GM21526 (cell line): ENCODE data around the gene LRRC4C.

ENCODE experiments used
- ATAC-seq: cut with Tn5 transposase; IDR thresholded peaks from one replicate; pipeline ENCODE4 v1.9.1; 2021; ENCODE audit warnings: moderate library complexity; ENCODE audit not compliant: unreplicated experiment, low FRiP score

LRRC4C gene

GRCh38 chr11:40401132-40401853 lies 1058.2 kb downstream of the LRRC4C start:
- ATAC-seq = no peak

GRCh38 chr11:40397141-40397540 lies 1062.3 kb downstream of the LRRC4C start:
- no peak for ATAC-seq

- no peak for ATAC-seq
Observed at GRCh38 chr11:40393511-40393910, 1065.9 kb downstream of the LRRC4C start.

- ATAC-seq = no peak
Observed at GRCh38 chr11:40391679-40392078, 1067.8 kb downstream of the LRRC4C start.

- ATAC-seq = no peak
Observed at GRCh38 chr11:40388097-40388818, 1071.2 kb downstream of the LRRC4C start.

GRCh38 chr11:40387240-40387980 lies 1072.0 kb downstream of the LRRC4C start:
- no peak for ATAC-seq

- no peak for ATAC-seq
Observed at GRCh38 chr11:40384991-40385390, 1074.5 kb downstream of the LRRC4C start.

DNA sequence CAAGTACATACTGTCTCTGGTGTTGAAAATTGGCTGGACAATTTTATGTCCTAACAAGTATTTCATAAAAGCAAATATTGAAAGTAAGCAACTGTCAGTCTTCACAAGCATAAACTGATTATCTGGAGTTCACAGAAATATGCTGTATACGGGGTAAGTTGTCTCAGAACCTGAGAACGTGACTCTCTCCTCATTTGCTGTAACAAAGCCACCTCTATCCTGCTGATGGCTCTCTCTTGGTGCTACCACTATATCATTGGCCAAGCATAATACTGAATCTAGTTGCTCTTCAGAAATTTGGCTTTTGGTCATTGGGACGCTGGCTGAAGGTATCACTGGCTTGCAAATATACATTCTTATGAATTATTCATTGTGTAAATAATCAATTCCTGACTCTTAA lies 1078.0 kb downstream of the LRRC4C start:
- ATAC-seq = no peak

DNA sequence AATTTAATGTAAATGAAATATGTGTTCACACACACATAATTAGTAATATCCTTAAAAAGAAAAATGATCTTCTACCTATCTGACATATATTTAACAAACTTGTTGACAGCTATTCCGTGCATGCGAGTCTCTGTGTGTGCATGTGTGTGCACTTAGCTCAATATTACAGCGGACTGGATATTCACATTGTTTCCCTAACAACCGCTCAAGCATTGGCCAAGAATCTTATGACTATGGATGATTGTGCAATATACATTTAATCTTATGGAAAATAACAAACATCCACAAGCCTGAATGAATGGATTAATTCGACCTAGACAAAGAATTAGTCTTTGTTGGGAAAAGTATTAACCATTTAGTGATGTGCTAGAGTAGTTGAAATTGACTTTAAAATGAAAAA lies 1078.6 kb downstream of the LRRC4C start:
- ATAC-seq = no peak

GRCh38 chr11:40376331-40376730 lies 1083.1 kb downstream of the LRRC4C start:
- ATAC-seq = no peak

DNA sequence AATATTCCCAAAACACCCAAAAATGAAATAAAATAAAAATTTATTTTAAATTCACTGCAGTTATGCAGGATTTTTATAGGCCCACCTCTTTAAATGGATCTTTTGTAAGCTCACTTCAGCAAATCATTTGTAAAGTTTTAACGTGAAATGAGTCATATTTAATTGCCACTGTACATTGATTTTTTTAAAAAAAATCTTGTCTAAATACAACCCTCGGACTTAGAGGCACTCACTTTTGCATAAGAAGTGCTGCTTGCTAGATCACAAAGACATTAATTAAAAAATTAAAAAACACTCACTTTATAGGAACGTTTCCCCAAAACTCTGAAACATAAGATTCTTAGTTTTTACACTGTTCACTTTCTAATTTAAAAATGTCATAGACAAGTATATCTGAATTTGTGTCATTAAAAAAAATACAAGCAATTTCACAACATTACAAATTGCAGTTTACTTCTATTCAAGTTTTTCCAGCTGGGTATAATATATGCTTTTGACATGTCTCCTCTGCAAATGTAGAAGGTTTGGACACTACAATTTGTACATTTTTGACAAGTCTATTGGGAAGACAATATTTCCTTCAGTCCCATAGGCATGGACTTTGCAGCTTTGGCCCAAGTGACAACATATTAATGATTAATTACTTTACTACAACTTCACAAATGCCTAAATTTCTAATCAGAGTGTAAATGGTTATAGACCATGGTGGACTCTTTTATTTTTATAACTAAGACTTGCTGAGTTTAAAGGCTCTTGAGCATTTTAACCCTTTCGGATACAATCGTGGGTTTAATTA lies 1088.4 kb downstream of the LRRC4C start:
- no peak for ATAC-seq

DNA sequence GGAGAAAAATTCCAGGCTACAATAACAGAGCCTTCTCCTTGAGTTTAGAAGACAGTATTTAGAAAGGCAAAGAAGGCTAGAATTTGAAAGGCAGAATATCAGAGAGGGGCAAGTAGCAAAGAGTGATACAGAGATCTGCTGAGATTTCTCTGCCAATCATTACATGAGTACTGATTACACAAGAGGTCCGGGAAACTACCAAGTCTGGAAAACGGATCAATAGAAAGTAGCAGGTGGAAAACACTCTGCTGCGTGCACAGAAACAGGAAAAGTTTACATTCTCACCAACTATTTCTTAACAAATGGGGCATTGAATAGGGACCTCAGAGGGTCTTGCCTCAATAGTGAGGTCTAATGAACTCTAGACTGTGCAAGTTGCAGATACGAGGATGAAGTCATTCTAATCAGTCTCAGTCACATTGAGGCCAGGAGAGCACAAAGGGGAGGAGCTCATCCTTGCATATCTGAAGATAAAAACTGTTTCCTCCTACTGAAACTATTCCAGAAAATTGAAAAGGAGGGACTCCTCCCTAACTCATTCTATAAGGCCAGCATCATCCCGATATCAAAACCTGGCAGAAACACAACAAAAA lies 1099.2 kb downstream of the LRRC4C start:
- ATAC-seq = no peak

DNA sequence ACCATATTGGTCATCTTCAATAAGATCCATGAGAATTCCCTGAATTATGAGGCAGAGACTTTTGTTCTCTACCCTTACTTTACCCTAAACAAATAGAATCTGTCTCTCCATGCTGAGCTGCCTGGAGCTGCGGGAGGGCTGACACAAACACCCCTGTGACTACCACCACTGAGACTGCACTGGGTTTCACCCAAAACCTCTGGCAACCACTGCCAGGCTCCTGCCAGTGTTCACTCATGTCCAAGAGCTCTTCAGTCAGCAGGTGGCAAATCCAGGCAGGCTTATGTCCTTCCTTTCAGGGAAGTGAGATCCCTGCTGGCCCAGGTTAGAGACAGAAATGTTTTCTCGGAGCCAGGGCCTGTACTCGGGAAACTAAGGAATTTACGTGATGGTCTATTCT lies 1105.3 kb downstream of the LRRC4C start:
- no peak for ATAC-seq

GRCh38 chr11:40340911-40341310 lies 1118.5 kb downstream of the LRRC4C start:
- ATAC-seq = no peak

- ATAC-seq = no peak
Observed at GRCh38 chr11:40338739-40339138, 1120.7 kb downstream of the LRRC4C start.

GRCh38 chr11:40338062-40338461 lies 1121.4 kb downstream of the LRRC4C start:
- ATAC-seq = no peak

GRCh38 chr11:40337118-40337517 lies 1122.3 kb downstream of the LRRC4C start:
- ATAC-seq = no peak

DNA sequence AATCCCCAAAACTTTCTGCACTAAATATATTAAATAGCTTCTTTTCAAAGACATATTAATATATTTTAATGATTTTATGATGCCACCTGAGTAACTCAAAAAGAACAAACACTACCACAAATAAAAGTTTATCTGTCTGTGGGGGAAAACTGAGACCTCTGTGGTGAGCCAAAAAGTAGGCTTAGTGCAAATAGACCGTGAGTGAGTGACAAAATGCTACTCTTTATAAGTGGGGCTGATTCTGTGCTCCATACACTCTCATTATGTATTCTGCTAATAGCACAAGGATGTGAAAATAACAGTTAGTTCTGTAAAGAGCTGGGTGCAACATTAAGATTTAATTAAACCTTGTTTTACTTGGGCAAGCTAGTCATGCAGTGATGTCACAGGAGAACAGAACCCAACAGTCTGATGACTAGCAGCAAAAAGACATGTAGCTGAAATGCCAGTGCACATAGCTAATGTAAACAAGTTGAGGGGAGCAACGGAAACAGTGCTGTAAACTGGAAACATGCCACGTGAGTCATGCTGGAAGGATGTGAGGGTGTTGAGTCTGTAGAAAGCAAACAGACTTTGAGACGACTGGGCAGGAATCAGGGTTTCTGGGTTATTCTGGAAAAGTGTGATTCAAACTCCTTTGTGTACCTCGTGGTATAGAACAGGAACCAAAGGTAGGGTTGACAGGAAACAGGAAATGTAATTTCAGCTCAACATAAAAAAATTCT lies 1130.4 kb downstream of the LRRC4C start:
- ATAC-seq = no peak

GRCh38 chr11:40323241-40323640 lies 1136.2 kb downstream of the LRRC4C start:
- no peak for ATAC-seq

DNA sequence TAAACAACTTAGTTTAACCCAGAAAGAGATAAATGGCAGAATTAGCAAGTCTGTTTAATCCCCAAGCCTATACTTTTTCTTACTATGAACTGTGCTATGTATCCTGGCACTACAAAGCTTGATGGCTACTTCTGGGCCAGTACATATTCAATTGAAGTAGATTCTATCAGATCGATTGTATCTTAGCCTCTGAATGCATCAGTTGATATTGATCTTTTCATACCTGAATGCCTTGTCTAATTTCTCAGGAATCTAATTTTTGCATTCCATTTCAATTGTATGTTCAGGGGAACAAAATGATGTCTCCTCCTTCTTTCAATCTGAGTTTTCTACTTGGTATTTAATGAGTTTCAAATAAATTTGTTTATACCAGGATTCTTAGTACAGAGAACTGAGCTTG lies 1137.9 kb downstream of the LRRC4C start:
- ATAC-seq = no peak
